ENCODE measurements around the gene CACHD1.

- TF ChIP-seq POLR2AphosphoS5 (IDR thresholded peaks at IDR 0.05) (no peak), CTCF (IDR thresholded peaks at IDR 0.05; ENCODE audit: poor library complexity, severe bottlenecking) (no peak), RAD21 (conservative IDR thresholded peaks at IDR 0.05) (no peak), REST (IDR thresholded peaks at IDR 0.05; ENCODE audit: borderline replicate concordance) (no peak), EP300 (conservative IDR thresholded peaks at IDR 0.05; ENCODE audit: poor library complexity, severe bottlenecking) (no peak), TAF1 (IDR thresholded peaks at IDR 0.05; ENCODE audit: low read depth) (no peak), EZH2 (IDR thresholded peaks at IDR 0.05; ENCODE audit: borderline replicate concordance, insufficient read depth, low read length, poor library complexity, severe bottlenecking) (no peak), MXI1 (conservative IDR thresholded peaks at IDR 0.05; ENCODE audit: poor library complexity, severe bottlenecking) (no peak), SMC3 (conservative IDR thresholded peaks at IDR 0.05; ENCODE audit: poor library complexity) (no peak)
These were observed 221.7 kb downstream of the CACHD1 start for GRCh38 chr1:64691626-64692025.

All from neural cell (in vitro differentiated cells).